NCI-H524 (cell line): ENCODE data around the gene LAD1.

ENCODE experiments used
- DNase-seq, 2 experiments: peaks; one replicate each; lab custom pipeline; 2025; lab: John Stamatoyannopoulos, UW

Gene LAD1

GRCh38 chr1:201399018-201399351, at the start of gene LAD1:
LAD1 (minus strand) TSS chr1:201399324; CDS start chr1:201399306, 18 bp downstream.
- DNase-seq, result no peak

DNA sequence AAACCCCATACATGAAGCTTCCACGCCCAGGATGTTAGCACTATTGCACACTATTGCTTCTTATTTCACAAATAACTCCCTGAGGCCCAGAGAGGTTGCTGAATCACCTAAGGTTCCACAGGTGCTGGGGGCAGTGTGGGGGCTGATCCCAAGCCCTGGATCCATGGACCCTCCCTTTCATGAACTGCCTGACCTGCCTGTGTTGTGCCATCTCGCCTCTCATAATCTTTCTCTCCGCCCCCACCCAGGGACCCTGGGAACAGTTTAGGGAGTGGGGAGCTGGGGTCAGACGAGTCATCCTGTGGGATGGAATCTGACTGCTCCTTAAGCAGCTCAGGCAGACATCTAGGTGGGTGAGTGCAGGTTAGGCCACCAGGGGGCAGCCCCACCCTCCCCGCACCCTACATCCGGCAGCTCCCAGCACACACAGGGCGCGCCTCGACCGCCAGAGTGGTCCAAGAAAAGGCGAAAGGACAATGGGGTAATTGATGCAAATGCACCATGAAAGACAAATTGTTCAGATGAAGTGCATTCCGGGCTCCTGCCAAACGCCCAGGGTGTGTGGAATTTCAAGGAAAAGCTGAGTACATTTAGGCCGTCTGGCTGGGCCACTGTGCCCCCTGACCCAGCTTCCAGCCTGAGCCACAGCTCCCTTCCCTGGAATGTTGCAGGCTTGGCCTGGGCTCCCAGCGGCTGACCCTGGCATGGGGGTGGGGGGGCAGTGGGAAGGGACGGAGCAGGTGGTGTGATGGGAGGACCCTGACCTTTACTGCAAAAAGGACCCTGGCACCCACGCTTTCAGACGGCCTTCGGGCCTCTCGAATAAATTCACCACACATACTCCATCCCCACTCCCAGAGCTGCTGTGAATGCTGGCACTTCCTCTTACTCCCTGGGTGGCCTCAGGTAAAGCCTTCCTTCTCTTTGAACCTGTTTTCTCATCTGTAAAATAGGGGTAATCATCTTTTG, 49.1 kb upstream of the LAD1 start:
- peak in 1 of 2 experiments; percentile 46 for DNase-seq

GRCh38 chr1:201445310-201445709, 46.2 kb upstream of the LAD1 start:
- DNase-seq, result no peak

GRCh38 chr1:201444792-201445191, 45.7 kb upstream of the LAD1 start:
- DNase-seq, result no peak

DNA sequence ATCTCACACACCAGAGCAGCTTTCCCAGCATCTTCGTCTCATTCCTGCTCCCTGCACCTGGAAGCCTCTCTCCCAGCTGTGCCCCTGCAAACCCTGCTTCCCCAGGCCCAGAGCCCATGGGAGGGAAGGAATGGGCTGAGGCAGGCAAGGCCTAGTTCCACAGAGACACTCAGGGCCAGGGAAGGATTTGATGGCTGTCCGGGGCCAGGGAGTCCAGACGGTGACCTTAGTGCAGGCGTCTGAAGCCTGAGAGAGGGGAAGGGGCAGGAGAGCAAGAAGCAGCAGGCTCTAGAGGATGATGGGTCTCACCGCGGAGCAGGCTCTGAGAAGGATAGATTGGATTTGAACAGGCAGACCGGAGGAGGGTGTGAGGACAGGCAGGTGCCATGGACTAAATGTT, 44.6 kb upstream of the LAD1 start:
- DNase-seq, result no peak

DNA sequence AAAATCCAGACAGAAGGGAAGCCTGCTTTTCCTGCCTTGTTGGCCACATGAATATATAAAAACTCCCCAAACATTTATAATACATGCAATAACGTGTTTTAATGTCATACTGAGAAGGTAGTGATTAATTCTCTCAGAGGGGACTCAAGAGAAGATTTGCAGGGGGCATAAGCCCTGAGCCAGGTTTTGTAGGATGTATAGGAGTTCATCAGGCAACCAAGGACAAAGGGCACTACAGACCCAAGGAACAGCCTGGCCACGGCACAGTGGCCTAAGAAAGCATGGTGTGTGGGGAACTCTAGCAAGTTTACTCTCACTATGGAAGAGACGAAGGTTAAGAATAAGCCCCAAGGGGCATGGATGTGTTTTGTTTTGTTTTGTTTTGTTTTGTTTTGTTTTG, 37.8 kb upstream of the LAD1 start:
- DNase-seq, result no peak

- peak; percentile 79 to 85 for DNase-seq
These were observed 37.3 kb upstream of the LAD1 start for GRCh38 chr1:201436393-201436792.

DNA sequence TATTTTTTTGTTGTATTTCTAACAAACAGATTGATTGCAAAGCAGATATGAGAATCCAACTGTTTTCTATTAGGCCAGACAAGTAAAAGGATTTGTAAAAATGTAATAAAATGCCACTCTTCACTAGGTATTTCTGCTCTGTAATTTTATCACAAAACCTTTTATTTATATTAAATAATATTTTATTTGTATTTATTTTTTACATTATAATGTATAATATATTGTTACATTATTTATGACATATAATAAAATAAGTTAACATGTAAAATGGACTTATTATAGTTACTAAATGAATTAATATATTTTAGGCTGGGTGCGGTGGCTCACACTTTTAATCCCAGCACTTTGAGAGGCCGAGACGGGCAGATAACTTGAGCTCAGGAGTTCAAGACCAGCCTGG, 35.1 kb upstream of the LAD1 start:
- DNase-seq, result no peak

- no peak for DNase-seq
These were observed 34.5 kb upstream of the LAD1 start for GRCh38 chr1:201433609-201434008.

DNA sequence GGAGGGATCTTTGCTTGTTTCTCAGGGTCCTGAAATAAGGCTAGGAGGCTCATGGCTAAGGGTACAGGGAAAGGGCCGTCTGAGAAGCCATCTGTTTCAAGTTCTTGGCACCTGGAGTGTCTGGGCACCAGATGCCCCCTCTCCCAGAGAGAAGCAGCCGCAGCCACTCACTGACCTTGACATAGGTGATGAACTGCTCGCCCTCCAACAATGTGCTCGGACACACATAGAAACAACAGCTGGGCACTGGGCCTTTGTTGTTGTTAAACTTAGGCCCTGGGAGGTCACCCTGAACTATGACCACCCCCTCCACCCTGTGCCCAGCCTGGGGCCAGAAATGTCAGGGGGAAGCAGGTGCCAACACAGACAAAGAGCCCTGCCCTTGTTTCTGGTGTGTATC, 31.7 kb upstream of the LAD1 start:
- DNase-seq, result peak; percentile 94 to 96

GRCh38 chr1:201429736-201430501, 30.8 kb upstream of the LAD1 start:
- peak; percentile 79 to 81 for DNase-seq

DNA sequence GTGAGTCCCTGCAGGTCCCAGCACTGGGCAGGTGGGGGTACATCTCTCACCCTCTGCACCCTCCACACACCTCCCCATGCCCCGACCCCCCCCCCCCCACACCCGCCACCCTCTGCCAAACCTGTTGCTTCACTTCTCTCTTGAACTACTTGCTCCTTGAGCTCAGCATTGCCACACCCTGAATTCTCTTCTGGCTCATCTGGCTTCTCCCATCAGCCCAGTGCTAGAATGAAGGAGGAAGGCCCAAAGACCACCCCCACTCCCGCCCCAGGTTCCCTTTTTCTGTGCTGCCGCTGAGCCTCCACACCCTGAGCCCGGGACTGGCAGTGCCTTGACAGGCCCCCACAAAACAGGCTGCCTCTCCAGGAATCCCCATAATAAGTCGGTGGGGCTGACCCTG, 28.8 kb upstream of the LAD1 start:
- no peak for DNase-seq

- peak; percentile 81 to 88 for DNase-seq
These were observed 27.6 kb upstream of the LAD1 start for GRCh38 chr1:201426479-201427310.

- DNase-seq, result peak; percentile 94 to 97
These were observed 25.0 kb upstream of the LAD1 start for GRCh38 chr1:201424146-201424545.

DNA sequence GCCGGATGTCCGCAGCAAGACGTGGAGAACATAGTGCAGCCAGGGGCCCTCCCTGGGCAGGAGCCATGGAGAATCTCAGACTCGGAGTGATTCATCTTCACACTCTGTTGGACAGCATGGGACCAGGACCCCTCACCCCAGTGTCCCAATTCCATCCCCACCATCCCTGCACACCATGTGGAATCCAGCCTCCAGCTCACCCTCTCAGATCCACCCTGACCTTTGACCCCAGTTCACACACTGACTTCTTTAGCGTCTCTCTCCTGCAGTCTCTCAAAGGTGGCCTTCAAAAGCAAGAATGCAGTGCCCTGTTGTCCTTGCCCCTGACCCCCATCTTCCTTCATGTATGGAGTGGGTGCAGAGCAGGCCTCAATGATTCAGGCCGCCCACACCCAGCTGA, 24.5 kb upstream of the LAD1 start:
- no peak for DNase-seq

DNA sequence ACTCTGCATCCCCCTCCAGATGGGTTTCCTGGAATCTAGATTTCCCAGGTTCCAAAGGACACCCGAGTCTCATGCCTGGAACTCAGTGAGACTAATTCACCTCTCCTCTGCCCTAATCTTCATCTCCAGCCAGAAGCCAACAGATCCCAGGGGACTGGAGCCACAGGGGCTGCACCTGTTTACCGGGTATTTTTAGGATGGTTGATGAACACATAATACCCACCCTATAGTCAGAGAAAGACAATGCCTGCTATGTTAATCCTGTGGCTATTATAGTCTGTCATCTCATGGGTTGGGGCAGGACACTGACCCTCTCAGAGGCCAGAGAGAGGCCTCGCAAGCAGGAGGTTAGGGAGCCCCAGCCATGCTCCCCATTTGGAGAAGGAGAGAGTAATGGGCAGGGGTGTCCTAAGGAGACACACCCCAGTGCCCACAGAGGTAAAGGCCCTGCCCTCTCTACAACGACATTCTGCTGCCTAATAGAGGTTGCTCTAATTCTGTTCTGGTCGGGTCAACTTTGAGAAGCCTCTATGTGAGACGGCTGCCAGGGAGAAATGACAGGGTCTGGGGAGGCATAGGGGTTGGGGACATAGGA, 23.4 kb upstream of the LAD1 start:
- peak in 1 of 2 experiments; percentile 69 for DNase-seq

DNA sequence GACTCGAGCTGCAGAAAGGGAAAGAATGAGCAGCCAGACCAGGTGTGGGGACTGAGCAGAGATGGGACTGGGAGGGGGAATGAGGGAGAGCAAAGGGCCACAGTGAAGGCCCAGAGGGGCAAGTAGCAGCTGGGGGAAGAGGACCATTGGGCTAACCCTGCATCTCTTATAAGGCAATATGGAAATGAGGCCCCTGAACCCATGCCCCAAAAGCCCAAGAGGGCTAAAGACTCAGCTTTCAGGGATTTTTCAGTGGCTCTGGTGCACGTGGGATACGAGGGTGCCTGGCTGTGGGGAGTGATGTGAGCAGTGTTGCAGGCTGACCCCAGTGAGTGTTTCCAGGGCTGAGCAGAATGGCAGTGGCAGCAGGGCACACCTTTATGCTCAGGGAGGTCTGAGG, 22.9 kb upstream of the LAD1 start:
- no peak for DNase-seq

GRCh38 chr1:201421041-201421440, 21.9 kb upstream of the LAD1 start:
- DNase-seq, result no peak

- DNase-seq, result no peak
These were observed 21.5 kb upstream of the LAD1 start for GRCh38 chr1:201420608-201421002.

- peak in 1 of 2 experiments; percentile 36 for DNase-seq
These were observed 20.9 kb upstream of the LAD1 start for GRCh38 chr1:201419746-201420607.

GRCh38 chr1:201419256-201419655, 20.1 kb upstream of the LAD1 start:
- no peak for DNase-seq
